ENCODE results near the gene HIVEP2.

HIVEP2 gene

DNA sequence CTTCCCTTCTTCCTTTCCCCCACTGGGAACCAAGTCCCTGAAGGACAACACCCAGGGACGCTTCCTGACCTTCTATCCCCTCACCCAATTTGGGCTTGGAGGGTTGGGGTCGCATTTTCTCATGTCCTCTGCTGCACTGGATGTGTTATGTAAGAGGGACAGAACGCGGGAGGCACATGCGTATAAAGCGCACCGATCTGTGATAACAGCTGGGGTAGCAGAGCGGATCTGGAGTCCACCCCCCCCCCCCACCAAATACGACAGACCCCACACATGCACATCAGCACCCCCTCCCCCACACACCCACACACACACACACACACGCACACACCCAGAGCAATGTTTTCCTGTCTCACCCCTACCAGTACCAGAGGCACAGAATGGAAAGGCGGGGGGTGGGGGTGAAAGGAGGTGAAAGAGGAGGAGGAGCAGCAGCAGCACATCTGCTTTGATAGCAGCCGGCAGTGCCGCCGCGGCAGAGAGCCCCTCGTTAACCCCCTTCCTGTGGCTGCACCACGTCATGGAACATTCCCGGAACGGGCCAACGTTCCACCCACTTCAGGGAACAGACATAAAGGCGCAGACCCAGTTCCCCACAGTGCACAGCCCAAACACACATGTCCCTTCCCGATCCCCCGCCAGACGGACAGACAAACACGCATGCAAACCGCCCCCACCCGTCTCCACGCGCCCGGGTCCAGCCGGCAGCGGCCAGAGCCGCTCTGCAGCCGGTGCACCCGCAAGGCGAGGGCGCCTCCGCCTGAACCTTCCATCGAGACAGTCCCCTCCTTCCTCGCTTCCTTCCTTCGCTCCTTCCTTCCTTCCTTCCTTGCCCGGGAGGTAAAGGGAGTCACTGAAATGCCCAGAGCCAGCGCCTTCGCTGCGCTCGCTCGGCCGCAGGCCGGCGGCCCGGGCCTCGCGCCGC, 590 bp downstream of the HIVEP2 start:
- DNase-seq, result peak; percentile 89
- H3K4ac ChIP-seq (ENCODE audit: low read depth, low read length), result no peak overlapping the region
- peak overlapping the region; percentile 87 for H3K9ac ChIP-seq (ENCODE audit: low read length)
- H3K18ac ChIP-seq (ENCODE audit: low read length), result peak overlapping the region; percentile 73
- H3K79me1 ChIP-seq (ENCODE audit: low read length), result peaks cover 5% of the 10 kb centered on the region
- no peaks in the 10 kb centered on the region for H3K27me3 ChIP-seq (ENCODE audit: insufficient read depth, low read length, poor library complexity)
- H3K23ac ChIP-seq (ENCODE audit: low read length), result peak overlapping the region; percentile 92
- peaks cover 12% of the 10 kb centered on the region for H3K79me2 ChIP-seq (ENCODE audit: control insufficient read depth, insufficient read depth, low read length)
- H4K5ac ChIP-seq (ENCODE audit: low read length), result no peak overlapping the region
- H3K56ac ChIP-seq (ENCODE audit: low read length), result peak overlapping the region; percentile 96
- H3K4me1 ChIP-seq (ENCODE audit: control insufficient read depth, low read depth, low read length), result peaks cover 5% of the 10 kb centered on the region
- no peaks in the 10 kb centered on the region for H3K36me3 ChIP-seq (ENCODE audit: control insufficient read depth, insufficient read depth, low read length)
- no peak overlapping the region for H2AK5ac ChIP-seq (ENCODE audit: low read length)
- peak overlapping the region; percentile 48 for H2BK5ac ChIP-seq (ENCODE audit: low read length)
- no peak overlapping the region for H2BK15ac ChIP-seq (replicated peaks; ENCODE audit: low read depth)
- no peak overlapping the region for H4K8ac ChIP-seq (ENCODE audit: low read depth, low read length)
- no peak overlapping the region for H2BK120ac ChIP-seq (ENCODE audit: low read depth, low read length)
- WGBS (ENCODE audit: extremely low coverage, insufficient coverage, low lambda C conversion rate), result no CpG with 5 or more reads among the region's 54 CpGs
- peak overlapping the region; percentile 79 for H3K4me3 ChIP-seq (ENCODE audit: low read length)
- H3K4me2 ChIP-seq (ENCODE audit: low read length), result peak overlapping the region; percentile 97
- peak overlapping the region; percentile 84 for H3K27ac ChIP-seq (ENCODE audit: low read depth, low read length)

DNA sequence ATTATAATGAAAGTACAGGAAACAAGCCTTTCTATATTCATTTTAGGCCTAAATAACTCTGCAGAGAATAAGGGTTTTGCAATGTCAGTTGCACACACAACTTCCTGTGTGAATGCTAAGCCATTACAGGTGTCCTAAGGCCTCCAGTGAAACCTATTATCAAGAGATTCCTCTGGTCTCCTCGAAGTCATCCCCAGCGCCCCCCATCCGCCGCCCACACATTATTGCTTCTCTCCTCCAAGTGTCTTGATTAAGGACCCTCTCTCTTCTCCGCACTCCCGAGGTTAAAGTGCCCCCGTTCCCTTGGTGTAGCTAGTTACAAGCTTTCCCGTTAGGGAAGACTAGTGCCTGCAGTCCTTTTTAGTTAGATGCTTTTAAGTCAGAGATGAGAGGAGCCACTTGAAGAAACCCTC, 1.3 kb downstream of the HIVEP2 start:
- Histone ChIP-seq H3K79me2 (ENCODE audit: control insufficient read depth, insufficient read depth, low read length) (peaks cover 13% of the 10 kb centered on the region), H3K4me1 (ENCODE audit: control insufficient read depth, low read depth, low read length) (peaks cover 5% of the 10 kb centered on the region), H3K36me3 (ENCODE audit: control insufficient read depth, insufficient read depth, low read length) (no peaks in the 10 kb centered on the region), H2BK120ac (ENCODE audit: low read depth, low read length) (no peak overlapping the region), H3K27me3 (ENCODE audit: insufficient read depth, low read length, poor library complexity) (no peaks in the 10 kb centered on the region), H3K4ac (ENCODE audit: low read depth, low read length) (no peak overlapping the region), H3K4me2 (ENCODE audit: low read length) (peak overlapping the region; percentile 97), H2BK5ac (ENCODE audit: low read length) (no peak overlapping the region), H3K4me3 (ENCODE audit: low read length) (peak overlapping the region; percentile 25), H3K9ac (ENCODE audit: low read length) (peak overlapping the region; percentile 87), H3K27ac (ENCODE audit: low read depth, low read length) (peak overlapping the region; percentile 14), H4K8ac (ENCODE audit: low read depth, low read length) (no peak overlapping the region), H4K5ac (ENCODE audit: low read length) (no peak overlapping the region), H2AK5ac (ENCODE audit: low read length) (no peak overlapping the region), H3K79me1 (ENCODE audit: low read length) (peaks cover 7% of the 10 kb centered on the region), H3K23ac (ENCODE audit: low read length) (no peak overlapping the region), H2BK15ac (replicated peaks; ENCODE audit: low read depth) (no peak overlapping the region), H3K18ac (ENCODE audit: low read length) (no peak overlapping the region), H3K56ac (ENCODE audit: low read length) (peak overlapping the region; percentile 96)
- WGBS (ENCODE audit: extremely low coverage, insufficient coverage, low lambda C conversion rate), result no CpG with 5 or more reads among the region's 8 CpGs
- peak; percentile 41 for DNase-seq

DNA sequence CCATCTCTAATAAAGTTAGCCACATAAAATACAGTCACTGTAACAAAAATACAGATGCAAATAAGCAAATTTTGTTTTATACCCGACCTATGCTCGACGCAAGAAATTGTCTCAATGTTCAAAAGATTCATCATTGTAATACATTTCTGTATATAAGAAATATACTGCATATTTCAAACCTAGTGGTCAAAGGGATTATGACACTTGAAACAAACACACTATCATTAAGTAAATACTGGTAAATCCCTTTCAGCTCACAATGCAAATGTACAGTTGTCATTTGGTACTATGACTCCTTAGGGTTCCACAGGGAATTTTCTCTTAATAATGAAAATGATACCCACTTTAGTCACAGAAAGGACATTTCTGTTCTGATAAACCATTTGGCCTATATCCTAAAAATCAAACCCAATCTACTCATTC, 2.2 kb downstream of the HIVEP2 start:
- peaks cover 13% of the 10 kb centered on the region for H3K79me2 ChIP-seq (ENCODE audit: control insufficient read depth, insufficient read depth, low read length)
- no peak overlapping the region for H3K4ac ChIP-seq (ENCODE audit: low read depth, low read length)
- H3K18ac ChIP-seq (ENCODE audit: low read length), result no peak overlapping the region
- peaks cover 7% of the 10 kb centered on the region for H3K79me1 ChIP-seq (ENCODE audit: low read length)
- no peak overlapping the region for H3K4me3 ChIP-seq (ENCODE audit: low read length)
- no peak overlapping the region for H3K56ac ChIP-seq (ENCODE audit: low read length)
- H4K8ac ChIP-seq (ENCODE audit: low read depth, low read length), result no peak overlapping the region
- WGBS (ENCODE audit: extremely low coverage, insufficient coverage, low lambda C conversion rate), result no CpG with 5 or more reads among the region's 3 CpGs
- no peak overlapping the region for H2BK5ac ChIP-seq (ENCODE audit: low read length)
- H3K9ac ChIP-seq (ENCODE audit: low read length), result no peak overlapping the region
- no peak overlapping the region for H3K4me2 ChIP-seq (ENCODE audit: low read length)
- no peak overlapping the region for H4K5ac ChIP-seq (ENCODE audit: low read length)
- no peak overlapping the region for H2BK15ac ChIP-seq (replicated peaks; ENCODE audit: low read depth)
- peaks cover 5% of the 10 kb centered on the region for H3K4me1 ChIP-seq (ENCODE audit: control insufficient read depth, low read depth, low read length)
- no peak overlapping the region for H3K23ac ChIP-seq (ENCODE audit: low read length)
- no peak overlapping the region for H3K27ac ChIP-seq (ENCODE audit: low read depth, low read length)
- H3K36me3 ChIP-seq (ENCODE audit: control insufficient read depth, insufficient read depth, low read length), result no peaks in the 10 kb centered on the region
- no peaks in the 10 kb centered on the region for H3K27me3 ChIP-seq (ENCODE audit: insufficient read depth, low read length, poor library complexity)
- H2BK120ac ChIP-seq (ENCODE audit: low read depth, low read length), result no peak overlapping the region
- H2AK5ac ChIP-seq (ENCODE audit: low read length), result no peak overlapping the region
- DNase-seq, result no peak

DNA sequence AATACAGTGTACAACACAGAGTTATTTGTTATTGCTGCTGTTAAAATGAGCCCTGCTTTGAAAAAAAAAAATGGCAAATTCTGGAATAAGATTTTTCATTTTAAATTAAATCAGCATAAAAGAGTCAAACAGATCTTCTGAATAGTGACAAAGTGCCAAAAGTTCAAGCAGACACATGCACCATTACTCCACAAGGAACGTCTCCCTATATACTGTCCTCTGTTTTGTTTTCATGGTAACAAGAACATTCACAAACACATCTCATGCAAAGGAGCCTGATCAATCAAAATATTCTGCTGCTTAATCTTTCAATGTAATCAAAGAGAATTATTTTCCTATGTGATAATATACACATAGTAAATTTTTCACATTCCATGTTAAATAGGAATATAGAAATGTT, 2.7 kb downstream of the HIVEP2 start:
- Histone ChIP-seq H4K8ac (ENCODE audit: low read depth, low read length) (no peak overlapping the region), H2BK120ac (ENCODE audit: low read depth, low read length) (no peak overlapping the region), H3K4ac (ENCODE audit: low read depth, low read length) (no peak overlapping the region), H3K23ac (ENCODE audit: low read length) (no peak overlapping the region), H3K56ac (ENCODE audit: low read length) (no peak overlapping the region), H3K4me2 (ENCODE audit: low read length) (no peak overlapping the region), H4K5ac (ENCODE audit: low read length) (no peak overlapping the region), H2BK15ac (replicated peaks; ENCODE audit: low read depth) (no peak overlapping the region), H3K36me3 (ENCODE audit: control insufficient read depth, insufficient read depth, low read length) (no peaks in the 10 kb centered on the region), H2AK5ac (ENCODE audit: low read length) (no peak overlapping the region), H3K79me2 (ENCODE audit: control insufficient read depth, insufficient read depth, low read length) (peaks cover 15% of the 10 kb centered on the region), H3K27ac (ENCODE audit: low read depth, low read length) (no peak overlapping the region), H3K9ac (ENCODE audit: low read length) (no peak overlapping the region), H2BK5ac (ENCODE audit: low read length) (no peak overlapping the region), H3K4me3 (ENCODE audit: low read length) (no peak overlapping the region), H3K27me3 (ENCODE audit: insufficient read depth, low read length, poor library complexity) (no peaks in the 10 kb centered on the region), H3K4me1 (ENCODE audit: control insufficient read depth, low read depth, low read length) (peaks cover 5% of the 10 kb centered on the region), H3K18ac (ENCODE audit: low read length) (no peak overlapping the region), H3K79me1 (ENCODE audit: low read length) (peaks cover 7% of the 10 kb centered on the region)
- WGBS (ENCODE audit: extremely low coverage, insufficient coverage, low lambda C conversion rate), result no CpG with 5 or more reads among the region's 1 CpG
- peak; percentile 44 for DNase-seq

DNA sequence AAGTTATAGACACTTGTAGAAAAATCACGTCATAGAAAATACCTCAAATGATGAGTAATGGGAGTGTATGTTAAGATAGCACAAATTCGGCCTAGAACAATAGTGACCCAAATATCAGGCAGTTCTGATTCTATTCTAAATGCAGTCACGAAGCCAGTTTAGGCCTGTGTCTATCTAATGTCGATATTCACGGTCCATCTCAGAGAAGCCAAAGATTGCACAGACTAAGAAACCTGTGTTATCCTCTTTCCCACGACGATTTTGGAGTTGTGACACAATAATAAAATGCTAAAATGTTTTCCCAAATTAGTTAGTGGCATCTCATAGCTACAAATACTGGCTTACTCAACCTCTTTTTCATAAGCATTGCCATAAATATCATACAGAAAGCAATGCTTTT, 4.0 kb downstream of the HIVEP2 start:
- Histone ChIP-seq H3K79me2 (ENCODE audit: control insufficient read depth, insufficient read depth, low read length) (peaks cover 15% of the 10 kb centered on the region), H3K27ac (ENCODE audit: low read depth, low read length) (no peak overlapping the region), H3K27me3 (ENCODE audit: insufficient read depth, low read length, poor library complexity) (no peaks in the 10 kb centered on the region), H3K4me1 (ENCODE audit: control insufficient read depth, low read depth, low read length) (peaks cover 5% of the 10 kb centered on the region), H2BK15ac (replicated peaks; ENCODE audit: low read depth) (no peak overlapping the region), H3K56ac (ENCODE audit: low read length) (no peak overlapping the region), H2BK120ac (ENCODE audit: low read depth, low read length) (no peak overlapping the region), H2BK5ac (ENCODE audit: low read length) (no peak overlapping the region), H3K18ac (ENCODE audit: low read length) (no peak overlapping the region), H3K79me1 (ENCODE audit: low read length) (peaks cover 7% of the 10 kb centered on the region), H2AK5ac (ENCODE audit: low read length) (no peak overlapping the region), H3K36me3 (ENCODE audit: control insufficient read depth, insufficient read depth, low read length) (no peaks in the 10 kb centered on the region), H3K23ac (ENCODE audit: low read length) (no peak overlapping the region), H3K4me3 (ENCODE audit: low read length) (no peak overlapping the region), H4K8ac (ENCODE audit: low read depth, low read length) (no peak overlapping the region), H3K9ac (ENCODE audit: low read length) (no peak overlapping the region), H3K4ac (ENCODE audit: low read depth, low read length) (no peak overlapping the region), H3K4me2 (ENCODE audit: low read length) (no peak overlapping the region), H4K5ac (ENCODE audit: low read length) (no peak overlapping the region)
- DNase-seq, result no peak
- no CpG with 5 or more reads among the region's 7 CpGs for WGBS (ENCODE audit: extremely low coverage, insufficient coverage, low lambda C conversion rate)
